DND-41 (cell line): ENCODE measurements around the gene FBXL2.

Experiments used
- EZH2 ChIP-seq: IDR thresholded peaks from 3 replicates; pipeline ENCODE4 v1.6.1; 2012; ENCODE audit warnings: borderline replicate concordance, low read depth, mild to moderate bottlenecking, moderate library complexity, low read length, inconsistent platforms; ENCODE audit not compliant: severe bottlenecking
- TF ChIP-seq, protein P1 (sequence below): IDR thresholded peaks from 2 replicates; pipeline ENCODE4 v1.5.1; 2012; ENCODE audit warnings: borderline replicate concordance, low read length, moderate library complexity, mild to moderate bottlenecking; ENCODE audit not compliant: poor library complexity, severe bottlenecking; ENCODE audit errors: extremely low read depth

DNA sequence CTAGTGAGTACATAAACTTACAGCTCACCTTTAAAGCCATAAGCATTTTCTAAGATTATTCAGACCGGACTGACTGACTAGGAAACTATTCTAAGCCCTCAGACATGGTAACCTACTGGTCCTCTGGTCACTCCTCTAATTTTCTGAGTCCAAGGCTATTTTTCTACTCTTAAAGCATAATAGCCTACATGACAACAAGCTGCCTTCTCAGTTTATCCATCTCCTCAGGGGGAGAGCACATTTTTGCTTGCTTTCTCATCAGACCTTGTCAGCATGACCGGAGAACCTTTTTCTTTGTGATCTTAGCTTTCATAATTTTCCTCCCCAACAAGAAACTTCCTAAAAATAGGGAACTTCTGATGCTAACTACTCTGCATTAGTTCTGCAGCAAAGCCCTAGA is 124.5 kb downstream of the FBXL2 start:
- TF ChIP-seq, protein P1, sequence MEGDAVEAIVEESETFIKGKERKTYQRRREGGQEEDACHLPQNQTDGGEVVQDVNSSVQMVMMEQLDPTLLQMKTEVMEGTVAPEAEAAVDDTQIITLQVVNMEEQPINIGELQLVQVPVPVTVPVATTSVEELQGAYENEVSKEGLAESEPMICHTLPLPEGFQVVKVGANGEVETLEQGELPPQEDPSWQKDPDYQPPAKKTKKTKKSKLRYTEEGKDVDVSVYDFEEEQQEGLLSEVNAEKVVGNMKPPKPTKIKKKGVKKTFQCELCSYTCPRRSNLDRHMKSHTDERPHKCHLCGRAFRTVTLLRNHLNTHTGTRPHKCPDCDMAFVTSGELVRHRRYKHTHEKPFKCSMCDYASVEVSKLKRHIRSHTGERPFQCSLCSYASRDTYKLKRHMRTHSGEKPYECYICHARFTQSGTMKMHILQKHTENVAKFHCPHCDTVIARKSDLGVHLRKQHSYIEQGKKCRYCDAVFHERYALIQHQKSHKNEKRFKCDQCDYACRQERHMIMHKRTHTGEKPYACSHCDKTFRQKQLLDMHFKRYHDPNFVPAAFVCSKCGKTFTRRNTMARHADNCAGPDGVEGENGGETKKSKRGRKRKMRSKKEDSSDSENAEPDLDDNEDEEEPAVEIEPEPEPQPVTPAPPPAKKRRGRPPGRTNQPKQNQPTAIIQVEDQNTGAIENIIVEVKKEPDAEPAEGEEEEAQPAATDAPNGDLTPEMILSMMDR: no peak
- TF ChIP-seq EZH2: no peak
